A673 (cell line): ENCODE measurements around the gene CCT8.

Experiments used
- CTCF ChIP-seq: fragments of 300-800, 200-600 bp; sonication (generic); conservative IDR thresholded peaks from 2 replicates; pipeline ENCODE4 v1.5.1; 2017; ENCODE audit warnings: low read depth, mild to moderate bottlenecking, antibody characterized with exemption, low read length, moderate library complexity, mixed read lengths
- EZH2 ChIP-seq: fragments of 200-600 bp; sonication (generic); IDR thresholded peaks from 2 replicates; pipeline ENCODE4 v1.6.1; 2017; ENCODE audit warnings: borderline replicate concordance, low read depth, mild to moderate bottlenecking, mixed read lengths, antibody characterized with exemption, low read length; ENCODE audit not compliant: poor library complexity, severe bottlenecking

GRCh38 chr21:29022166-29022565 lies 51.3 kb downstream of the CCT8 start:
- TF ChIP-seq CTCF (no peak), EZH2 (no peak)
